GM21515 (cell line): ENCODE measurements around the gene CEP164.
A peak's percentile ranks its signal among the peaks of the same experiment; 100 is the strongest.

Experiments used
- ATAC-seq: cut with Tn5 transposase; IDR thresholded peaks from one replicate; pipeline ENCODE4 v1.9.1; 2021; ENCODE audit not compliant: unreplicated experiment

Gene CEP164

GRCh38 chr11:117327567-117328374 is at the start of gene CEP164:
Gene CEP164 (plus strand): TSS chr11:117327854. CDS start chr11:117338587, 10,733 bp downstream.
- ATAC-seq: peak; percentile 93

GRCh38 chr11:117278347-117278746 is 49.3 kb upstream of the CEP164 start:
- ATAC-seq: no peak

GRCh38 chr11:117279711-117280376 is 47.8 kb upstream of the CEP164 start:
- ATAC-seq: no peak

- ATAC-seq: no peak
These were observed 46.5 kb upstream of the CEP164 start for GRCh38 chr11:117281159-117281558.

- no peak for ATAC-seq
These were observed 45.8 kb upstream of the CEP164 start for GRCh38 chr11:117281869-117282268.

- ATAC-seq: no peak
These were observed 44.7 kb upstream of the CEP164 start for GRCh38 chr11:117282956-117283355.

GRCh38 chr11:117284053-117284452 is 43.6 kb upstream of the CEP164 start:
- ATAC-seq: no peak

GRCh38 chr11:117286588-117286987 is 41.1 kb upstream of the CEP164 start:
- ATAC-seq: no peak

GRCh38 chr11:117287668-117288067 is 40.0 kb upstream of the CEP164 start:
- ATAC-seq: no peak

GRCh38 chr11:117289795-117290194 is 37.9 kb upstream of the CEP164 start:
- ATAC-seq: no peak

- no peak for ATAC-seq
These were observed 36.8 kb upstream of the CEP164 start, which contains the start of gene BACE1-AS for GRCh38 chr11:117290809-117291396. Gene BACE1-AS (plus strand): TSS chr11:117291346.

- ATAC-seq: no peak
These were observed 35.0 kb upstream of the CEP164 start for GRCh38 chr11:117292616-117293015.

GRCh38 chr11:117295438-117296137 is 32.1 kb upstream of the CEP164 start:
- ATAC-seq: no peak

- ATAC-seq: no peak
These were observed 30.8 kb upstream of the CEP164 start for GRCh38 chr11:117296881-117297280.

GRCh38 chr11:117298195-117298594 is 29.5 kb upstream of the CEP164 start:
- no peak for ATAC-seq

- ATAC-seq: no peak
These were observed 28.0 kb upstream of the CEP164 start for GRCh38 chr11:117299351-117300282.

GRCh38 chr11:117300283-117300663 is 27.4 kb upstream of the CEP164 start:
- ATAC-seq: no peak

- ATAC-seq: no peak
These were observed 26.9 kb upstream of the CEP164 start for GRCh38 chr11:117300773-117301172.

GRCh38 chr11:117302228-117302627 is 25.4 kb upstream of the CEP164 start:
- no peak for ATAC-seq

- no peak for ATAC-seq
These were observed 24.6 kb upstream of the CEP164 start for GRCh38 chr11:117303101-117303500.
